Right cardiac atrium (tissue), 5 donors: Measurements from ENCODE around the gene NLRP3. TPM values are rescaled to one million over a fixed set of nuclear protein-coding genes. Genes with fewer than 3 reads are reported as not detected.
"Not testable (repeated sequence)": the region's sequence is repeated elsewhere in the genome, so short reads cannot be mapped to it uniquely, and the experiment has no call there.

ENCODE experiments used
- ATAC-seq, 2 donors: fragments of 200-7000 bp; cut with Tn5 transposase; one replicate each; pipeline versions ENCODE4 v1.8.0 to v1.9.1; 2020; ENCODE audit warnings: moderate library complexity in 2 of 2, mild to moderate bottlenecking in 1 of 2
- DNase-seq, 3 donors: peaks; one replicate each; pipeline ENCODE4 v3.0.0-alpha.2; 2020
- H3K27ac ChIP-seq: one replicate; pipeline ENCODE4 v1.5.1; 2013; ENCODE audit warnings: mild to moderate bottlenecking, low read length, control low read depth, moderate library complexity
- H3K27me3 ChIP-seq: one replicate; pipeline ENCODE4 v1.6.1; 2013; ENCODE audit not compliant: control insufficient read depth, insufficient read depth
- H3K4me1 ChIP-seq: one replicate; pipeline ENCODE4 v1.6.1; 2013; ENCODE audit warnings: low read length; ENCODE audit not compliant: control insufficient read depth, insufficient read depth
- H3K4me3 ChIP-seq: one replicate; pipeline ENCODE4 v1.5.1; 2013; ENCODE audit warnings: low read length, control low read depth
- H3K9me3 ChIP-seq: one replicate; pipeline ENCODE4 v1.6.1; 2013; ENCODE audit warnings: low read length; ENCODE audit not compliant: control insufficient read depth
- WGBS: extraction: QIAGEN DNeasy Blood & Tissue Kit; methylation state at CpG from one replicate; pipeline ENCODE4 v1.1.7; 2013; 5-methylcytosine and 5-hydroxymethylcytosine counted together
- intact Hi-C, 4 donors: fragments of 100-400 bp; cut with DNase I; formaldehyde crosslinking; loops; one replicate each; pipeline versions ENCODE4 v1.11.0 to v1.14.0; 2022 to 2023
- polyA plus RNA-seq: library from polyadenylated mRNA; stranded (reverse); fragments of 200-250 nt; gene quantifications from one replicate; pipeline ENCODE4 v1.2.3, GENCODE V29; 2013
- total RNA-seq, 4 donors: library from RNA; stranded (reverse); fragmentation: NEBNext Ultra II Directional; extraction: Animal tissue kit (Norgen Biotek cat#: 25700); gene quantifications; one replicate each; pipeline ENCODE4 v1.2.1, GENCODE V29; 2021
- donor health status: healthy with polysubstance abuse.
- donor health status: DM: no; HTN: yes; CAD: no.
- donor health status: DM: no; HTN: no; CAD: no.
- donor health status: DM: no; HTN: yes; CAD: no; lungs with severe emphysema.
- donor health status: DM: yes; HTN: yes; CAD: no.

The NLRP3 gene
- total and polyA plus RNA-seq, 5 donors: 0.50 to 1.1 (median 0.91) TPM

DNA sequence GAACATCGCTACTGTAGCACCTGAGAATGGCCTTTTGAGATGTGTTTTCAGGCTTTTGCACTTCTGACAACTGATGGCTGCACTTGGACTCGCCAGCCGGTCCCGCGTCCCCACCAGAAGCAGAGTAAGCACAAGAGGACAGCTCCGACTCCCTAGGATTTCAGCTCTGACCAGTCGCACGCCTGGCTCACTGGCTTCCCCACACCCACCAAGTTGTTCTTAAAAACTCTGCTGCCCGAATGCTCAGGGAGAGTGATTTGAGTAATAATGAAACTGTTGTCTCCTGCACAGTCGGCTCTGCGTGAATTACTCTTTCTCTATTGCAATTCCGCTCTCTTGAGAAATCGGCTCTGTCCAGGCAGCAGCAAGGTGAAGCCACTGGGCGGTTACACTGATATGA, 40.2 kb upstream of the NLRP3 start:
- no peaks in the 10 kb centered on the region for H3K27me3 ChIP-seq
- H3K4me3 ChIP-seq: no peak overlapping the region
- WGBS: 92% methylated on average over 14 of the region's 14 CpGs
- intact Hi-C loops: no loop called here
- H3K4me1 ChIP-seq: no peaks in the 10 kb centered on the region
- no peak for DNase-seq
- no peak overlapping the region for H3K27ac ChIP-seq
- H3K9me3 ChIP-seq: peaks cover 1% of the 10 kb centered on the region
- ATAC-seq: no peak

DNA sequence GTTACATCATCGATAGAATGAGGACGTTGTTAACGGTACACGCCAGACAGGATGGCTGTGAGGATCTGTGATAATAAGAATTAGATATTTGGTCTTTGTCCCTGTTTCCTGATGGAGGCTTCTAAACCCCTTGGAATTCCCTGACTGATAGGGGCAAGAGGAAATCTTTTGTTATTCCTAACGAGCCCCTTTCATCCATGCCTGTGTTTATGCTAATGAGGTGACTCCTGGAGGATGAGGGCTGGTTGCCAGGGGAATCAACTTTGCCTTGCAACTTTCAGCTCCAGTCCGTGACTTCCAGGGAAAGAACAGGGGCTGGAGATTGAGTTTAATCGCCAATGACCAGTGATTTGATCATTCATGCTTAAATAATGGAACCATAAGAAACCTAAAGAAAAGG, 39.3 kb upstream of the NLRP3 start:
- Histone ChIP-seq H3K27ac (no peak overlapping the region), H3K4me1 (no peaks in the 10 kb centered on the region), H3K27me3 (no peaks in the 10 kb centered on the region), H3K9me3 (peaks cover 1% of the 10 kb centered on the region), H3K4me3 (no peak overlapping the region)
- intact Hi-C loops: no loop called here
- ATAC-seq: no peak
- no peak for DNase-seq
- 36% methylated on average over 7 of the region's 7 CpGs for WGBS

- WGBS: 63% methylated on average over 7 of the region's 7 CpGs
- H3K27ac ChIP-seq, H3K9me3 ChIP-seq, H3K4me1 ChIP-seq, intact Hi-C loops, DNase-seq, H3K4me3 ChIP-seq, H3K27me3 ChIP-seq, ATAC-seq: not testable (repeated sequence)
Observed at GRCh38 chr1:247377656-247378055, 38.3 kb upstream of the NLRP3 start.

- intact Hi-C loops: no loop called here
- no peaks in the 10 kb centered on the region for H3K27me3 ChIP-seq
- peaks cover 1% of the 10 kb centered on the region for H3K9me3 ChIP-seq
- H3K27ac ChIP-seq: no peak overlapping the region
- 87% methylated on average over 20 of the region's 20 CpGs for WGBS
- ATAC-seq: no peak
- DNase-seq: no peak
- no peak overlapping the region for H3K4me3 ChIP-seq
- no peaks in the 10 kb centered on the region for H3K4me1 ChIP-seq
Observed at GRCh38 chr1:247378334-247379073, 37.5 kb upstream of the NLRP3 start.

GRCh38 chr1:247385283-247385682, 30.7 kb upstream of the NLRP3 start:
- Histone ChIP-seq H3K4me1 (no peaks in the 10 kb centered on the region), H3K4me3 (no peak overlapping the region), H3K27me3 (no peaks in the 10 kb centered on the region), H3K9me3 (no peaks in the 10 kb centered on the region), H3K27ac (no peak overlapping the region)
- 71% methylated on average over 4 of the region's 4 CpGs for WGBS
- DNase-seq: no peak
- intact Hi-C loops: no loop called here
- no peak for ATAC-seq

- no peaks in the 10 kb centered on the region for H3K27me3 ChIP-seq
- H3K4me1 ChIP-seq: no peaks in the 10 kb centered on the region
- intact Hi-C loops: no loop called here
- 90% methylated on average over 1 of the region's 1 CpG for WGBS
- ATAC-seq: no peak
- H3K27ac ChIP-seq: no peak overlapping the region
- H3K4me3 ChIP-seq: no peak overlapping the region
- DNase-seq: no peak
- H3K9me3 ChIP-seq: no peaks in the 10 kb centered on the region
Observed at GRCh38 chr1:247386217-247386616, 29.8 kb upstream of the NLRP3 start.

DNA sequence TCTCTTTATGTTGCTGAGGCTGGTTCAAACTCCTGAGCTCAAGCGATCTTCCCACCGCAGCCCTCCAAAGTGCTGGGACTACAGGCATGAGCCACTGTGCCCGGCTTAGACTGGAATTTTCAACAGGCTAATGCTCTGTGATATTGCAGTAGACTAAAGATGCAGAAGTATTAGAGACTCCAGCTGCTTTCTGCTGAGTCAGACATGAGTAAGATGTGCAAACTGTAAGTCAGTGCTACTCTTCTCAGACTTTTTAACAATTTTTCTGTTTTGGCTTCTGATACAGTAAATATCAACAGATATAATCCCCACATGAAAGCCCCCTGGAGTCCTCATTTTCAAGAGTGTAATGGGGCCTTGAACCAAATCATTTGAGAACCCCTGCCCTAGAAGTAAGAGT, 29.3 kb upstream of the NLRP3 start:
- H3K4me1 ChIP-seq: no peaks in the 10 kb centered on the region
- H3K4me3 ChIP-seq: no peak overlapping the region
- WGBS: 85% methylated on average over 3 of the region's 3 CpGs
- H3K9me3 ChIP-seq: no peaks in the 10 kb centered on the region
- no peak for ATAC-seq
- no peaks in the 10 kb centered on the region for H3K27me3 ChIP-seq
- intact Hi-C loops: no loop called here
- H3K27ac ChIP-seq: no peak overlapping the region
- no peak for DNase-seq

- Histone ChIP-seq H3K27me3 (no peaks in the 10 kb centered on the region), H3K4me3 (no peak overlapping the region), H3K9me3 (no peaks in the 10 kb centered on the region), H3K4me1 (no peaks in the 10 kb centered on the region), H3K27ac (no peak overlapping the region)
- ATAC-seq (no peak), DNase-seq (no peak)
- intact Hi-C loops: no loop called here
- WGBS: 67% methylated on average over 4 of the region's 4 CpGs
Observed at GRCh38 chr1:247387096-247387495, 28.9 kb upstream of the NLRP3 start.

GRCh38 chr1:247387565-247387964, 28.4 kb upstream of the NLRP3 start:
- intact Hi-C loops: no loop called here
- Histone ChIP-seq H3K4me3 (no peak overlapping the region), H3K4me1 (no peaks in the 10 kb centered on the region), H3K27ac (no peak overlapping the region), H3K9me3 (no peaks in the 10 kb centered on the region), H3K27me3 (no peaks in the 10 kb centered on the region)
- DNase-seq (no peak), ATAC-seq (no peak)
- 61% methylated on average over 5 of the region's 5 CpGs for whole genome bisulfite sequencing

- intact Hi-C loops: loop anchor here in 3 of 4 donors (2.0 to 10.0 kb wide), 3 partner anchors 95 to 97 kb away; no protein-coding TSS in a partner anchor
- ATAC-seq (peak; percentile 92 to 96), DNase-seq (peak; percentile 61 to 84 (median 81))
- no peaks in the 10 kb centered on the region for H3K9me3 ChIP-seq
- peak overlapping the region; percentile 46 for H3K4me3 ChIP-seq
- 11% methylated on average over 13 of the region's 13 CpGs for WGBS
- no peaks in the 10 kb centered on the region for H3K27me3 ChIP-seq
- H3K4me1 ChIP-seq: no peaks in the 10 kb centered on the region
- H3K27ac ChIP-seq: no peak overlapping the region
Observed at GRCh38 chr1:247390116-247390791, 25.7 kb upstream of the NLRP3 start.

DNA sequence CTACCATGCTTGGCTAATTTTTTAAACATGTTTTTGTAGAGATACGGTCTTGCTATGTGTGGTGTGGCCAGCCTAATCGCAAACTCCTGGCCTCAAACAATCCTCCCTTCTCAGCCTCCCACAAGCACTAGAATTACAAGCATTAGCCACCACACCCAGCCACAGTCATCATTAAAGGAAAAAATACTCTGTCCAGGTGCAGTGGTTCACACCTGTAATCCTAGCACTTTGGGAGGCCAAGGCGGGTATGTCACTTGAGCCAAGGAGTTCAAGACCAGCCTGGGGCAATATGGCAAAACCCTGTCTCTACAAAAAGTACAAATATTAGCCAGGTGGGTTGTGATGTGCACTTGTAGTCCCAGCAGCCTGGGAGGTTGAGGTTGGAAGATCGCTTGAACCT, 25.0 kb upstream of the NLRP3 start:
- no peak for ATAC-seq
- Histone ChIP-seq H3K9me3 (no peaks in the 10 kb centered on the region), H3K4me3 (no peak overlapping the region), H3K27me3 (no peaks in the 10 kb centered on the region), H3K27ac (no peak overlapping the region), H3K4me1 (no peaks in the 10 kb centered on the region)
- WGBS: 97% methylated on average over 4 of the region's 4 CpGs
- intact Hi-C loops: loop anchor here in 3 of 4 donors (2.0 to 10.0 kb wide), 3 partner anchors 94 to 96 kb away; no protein-coding TSS in a partner anchor
- no peak for DNase-seq
